CD1c-positive myeloid dendritic cell (primary cell): Measurements from ENCODE around the gene GRPEL2.
"Not testable (repeated sequence)": the region's sequence is repeated elsewhere in the genome, so short reads cannot be mapped to it uniquely, and the experiment has no call there.

Experiments used
- DNase-seq: peaks from one replicate; pipeline ENCODE4 v3.0.0-alpha.2; 2016; ENCODE audit errors: extremely low spot score

The GRPEL2 gene

DNA sequence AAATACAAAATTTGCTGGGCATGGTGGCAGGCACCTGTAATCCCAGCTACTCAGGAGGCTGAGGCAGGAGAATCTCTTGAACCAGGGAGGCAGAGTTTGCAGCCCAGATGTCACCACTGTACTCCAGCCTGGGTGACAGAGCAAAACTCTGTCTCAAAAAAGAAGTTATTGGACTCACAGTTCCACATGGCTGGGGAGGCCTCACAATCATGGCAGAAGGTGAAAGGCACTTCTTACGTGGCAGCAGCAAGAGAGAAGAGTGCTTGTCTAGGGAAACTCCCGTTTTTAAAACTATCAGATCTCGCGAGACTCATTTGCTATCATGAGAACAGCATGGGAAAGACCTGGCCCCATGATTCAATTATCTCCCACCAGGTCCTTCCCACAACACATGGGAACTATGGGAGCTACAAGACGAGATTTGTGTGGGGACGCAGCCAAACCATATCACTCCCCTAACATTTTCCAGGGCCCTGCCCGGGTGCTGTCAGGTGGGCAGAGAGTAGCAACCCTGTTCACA is 53.5 kb downstream of the GRPEL2 start:
- not testable (repeated sequence) for DNase-seq

DNA sequence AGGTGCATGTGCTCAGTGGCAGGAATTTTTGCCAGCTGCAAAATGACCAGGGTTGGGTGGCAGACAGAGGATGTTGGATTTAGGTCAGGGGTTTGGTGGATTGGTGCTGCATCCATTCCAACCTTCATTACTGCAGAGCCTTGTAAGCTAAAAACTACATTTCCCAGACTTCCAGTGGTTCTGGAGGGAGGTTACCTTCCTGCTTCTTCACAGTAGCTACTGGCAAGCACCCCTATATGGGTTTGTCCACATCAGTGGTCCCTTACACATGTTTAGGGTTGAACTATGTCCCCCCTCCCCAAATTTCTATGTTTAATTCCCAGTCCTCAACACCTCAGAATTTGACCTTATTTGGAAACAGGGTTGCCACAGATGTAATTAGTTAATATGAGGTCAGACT is 54.5 kb downstream of the GRPEL2 start:
- no peak for DNase-seq

DNA sequence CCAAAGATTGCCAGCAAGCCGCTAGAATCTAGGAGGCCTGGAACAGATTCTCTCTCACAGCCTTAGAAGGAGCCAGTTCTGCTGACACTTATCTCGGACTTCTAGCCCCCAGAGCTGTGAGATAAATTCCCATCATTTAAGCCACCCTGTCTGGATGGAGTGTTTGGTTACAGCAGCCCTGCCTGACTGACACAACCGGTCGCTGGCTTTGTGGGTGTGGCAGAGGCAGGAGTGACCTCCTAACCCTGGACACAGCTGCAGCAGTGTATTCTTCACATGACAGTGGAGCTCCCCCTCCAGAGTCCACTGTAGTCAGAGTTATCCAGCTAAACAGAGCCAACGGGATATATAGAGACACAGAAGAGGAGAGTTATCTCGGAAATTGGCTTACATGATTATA is 55.0 kb downstream of the GRPEL2 start:
- no peak for DNase-seq

GRCh38 chr5:149401051-149401450 is 55.8 kb downstream of the GRPEL2 start:
- no peak for DNase-seq

DNA sequence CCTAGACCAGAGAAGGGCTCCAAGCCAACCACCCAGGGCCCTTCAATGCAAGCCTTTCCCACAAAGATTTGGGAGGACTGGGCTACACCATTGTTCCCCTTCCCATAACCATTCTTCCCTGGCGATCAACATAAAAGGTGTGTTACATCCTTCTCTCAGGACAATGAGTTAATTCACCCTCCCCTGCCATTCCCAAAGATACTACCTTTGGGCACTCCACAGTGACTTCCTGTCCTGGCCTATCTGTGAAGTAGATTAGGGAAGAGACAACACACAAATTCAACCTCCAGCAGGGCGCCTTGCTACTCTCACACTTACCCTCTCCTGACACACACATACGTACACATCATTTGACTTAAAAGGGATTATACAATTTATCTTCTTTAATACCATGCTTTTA is 57.0 kb downstream of the GRPEL2 start:
- DNase-seq = no peak
